HepG2 (cell line): ENCODE data around the gene WDR27. TPM values are rescaled to one million over a fixed set of nuclear protein-coding genes. Genes with fewer than 3 reads are reported as not detected.

Source experiments
- CHCHD3 ChIP-seq: sonication (generic); formaldehyde crosslinking; IDR thresholded peaks from 2 replicates; pipeline ENCODE4 v1.8.0; 2022; ENCODE audit warnings: mild to moderate bottlenecking, missing genetic modification reagents, moderate library complexity
- CREBL2 ChIP-seq: sonication (generic); formaldehyde crosslinking; IDR thresholded peaks from 2 replicates; pipeline ENCODE4 v1.8.1; 2023; ENCODE audit warnings: missing genetic modification reagents, mild to moderate bottlenecking, borderline replicate concordance
- ELF3 ChIP-seq: IDR thresholded peaks from 2 replicates; pipeline ENCODE4 v1.6.1; 2016; ENCODE audit warnings: missing genetic modification reagents, missing compliant biosample characterization
- ETS1 ChIP-seq: sonication (generic); formaldehyde crosslinking; IDR thresholded peaks from 2 replicates; pipeline ENCODE4 v1.4.0; 2020; ENCODE audit warnings: missing genetic modification reagents
- ETV6 ChIP-seq: sonication (generic); formaldehyde crosslinking; conservative IDR thresholded peaks from 2 replicates; pipeline ENCODE4 v1.4.0; 2020; ENCODE audit warnings: missing genetic modification reagents
- HMG20A ChIP-seq: IDR thresholded peaks from 2 replicates; pipeline ENCODE4 v1.6.1; 2016; ENCODE audit warnings: borderline replicate concordance
- IKZF5 ChIP-seq: IDR thresholded peaks from 2 replicates; pipeline ENCODE4 v1.6.1; 2018; ENCODE audit warnings: missing genetic modification reagents, mild to moderate bottlenecking, missing compliant biosample characterization
- MATR3 ChIP-seq: sonication (generic); formaldehyde crosslinking; IDR thresholded peaks from 2 replicates; pipeline ENCODE4 v1.4.0; 2020; ENCODE audit warnings: missing genetic modification reagents
- MLX ChIP-seq: IDR thresholded peaks from 2 replicates; pipeline ENCODE4 v1.6.1; 2016
- MZF1 ChIP-seq: sonication (generic); formaldehyde crosslinking; IDR thresholded peaks from 2 replicates; pipeline ENCODE4 v1.8.1; 2023; ENCODE audit warnings: mild to moderate bottlenecking, missing genetic modification reagents, borderline replicate concordance
- RFX3 ChIP-seq: IDR thresholded peaks from 2 replicates; pipeline ENCODE4 v1.6.1; 2016; ENCODE audit warnings: missing biosample characterization, missing genetic modification reagents
- STAG1 ChIP-seq: sonication (generic); formaldehyde crosslinking; IDR thresholded peaks from 2 replicates; pipeline ENCODE4 v1.4.0; 2020; ENCODE audit warnings: missing genetic modification reagents
- TMF1 ChIP-seq: sonication (generic); formaldehyde crosslinking; IDR thresholded peaks from 2 replicates; pipeline ENCODE4 v1.8.1; 2022; ENCODE audit warnings: low read depth, missing genetic modification reagents
- ZNF318 ChIP-seq: sonication (generic); formaldehyde crosslinking; IDR thresholded peaks from 2 replicates; pipeline ENCODE4 v1.4.0; 2020; ENCODE audit warnings: mild to moderate bottlenecking, missing genetic modification reagents
- ZNF484 ChIP-seq: sonication (generic); formaldehyde crosslinking; IDR thresholded peaks from 2 replicates; pipeline ENCODE4 v1.5.1; 2020; ENCODE audit warnings: mild to moderate bottlenecking, low read depth, missing genetic modification reagents, borderline replicate concordance
- ZNF605 ChIP-seq: sonication (generic); formaldehyde crosslinking; IDR thresholded peaks from 2 replicates; pipeline ENCODE4 v1.8.0; 2022; ENCODE audit warnings: mild to moderate bottlenecking, missing genetic modification reagents
- polyA plus RNA-seq, 8 experiments: library from polyadenylated mRNA; depleted of rRNA in 3 of 8; stranded (reverse) in 7 of 8; unstranded in 1 of 8; fragments of >200 nt; fragmentation: Illumina TruSeq in 4 of 8; extraction: Trizol in 4 of 8; gene quantifications; 2 replicates each; pipeline versions ENCODE4 v1.2.1 to v1.2.3, GENCODE V29; 2011 to 2016; ENCODE audit warnings: low read depth in 4 of 8, missing spikeins in 1 of 8, mixed read lengths in 1 of 8; ENCODE audit not compliant: insufficient read depth in 1 of 8
- total RNA-seq, 5 experiments: library from RNA; depleted of rRNA; stranded (reverse); fragments of >200 nt; fragmentation: Illumina TruSeq; extraction: Trizol; gene quantifications; 2 replicates each; pipeline ENCODE4 v1.2.3, GENCODE V29; 2016; ENCODE audit warnings: low read depth in 1 of 5

The WDR27 gene
- total and polyA plus RNA-seq, 2 of the 13 experiments (the other 11 are each of a cell fraction or from before 2014, with no cell fraction given), result 34.1 to 80.3 TPM

- no peak for TF ChIP-seq IKZF5 (CRISPR knock-in tag)
- no peak for TF ChIP-seq HMG20A (CRISPR knock-in tag)
- TF ChIP-seq ETS1, result 0 out of 2 replicates have a peak, but pooled peaks have one; percentile 10
- TF ChIP-seq CREBL2, result peak; percentile 87
- TF ChIP-seq TMF1 (CRISPR knock-in tag), result peak; percentile 89; the same call in 1 of the 2 replicates
- TF ChIP-seq ZNF605 (CRISPR knock-in tag), result no peak; the same call in 1 of the 2 replicates
- TF ChIP-seq ZNF318 (CRISPR knock-in tag), result 0 out of 2 replicates have a peak, but pooled peaks have one; percentile 17
- TF ChIP-seq CHCHD3 (CRISPR knock-in tag), result no peak
- TF ChIP-seq MLX (CRISPR knock-in tag), result no peak
- no peak for TF ChIP-seq STAG1
- TF ChIP-seq RFX3 (CRISPR knock-in tag), result no peak
- no peak for TF ChIP-seq ZNF484
- TF ChIP-seq MZF1 (CRISPR knock-in tag), result no peak
- TF ChIP-seq ELF3 (CRISPR knock-in tag), result no peak
- no peak for TF ChIP-seq MATR3 (CRISPR knock-in tag)
- TF ChIP-seq ETV6 (CRISPR knock-in tag), result no peak
Observed at GRCh38 chr6:169701311-169701953, 397 bp downstream of the WDR27 start (continued).
